CD4-positive, alpha-beta memory T cell (primary cell): ENCODE results near the gene GBP7. TPM values are rescaled to one million over a fixed set of nuclear protein-coding genes. Genes with fewer than 3 reads are reported as not detected.

ENCODE experiments used
- CTCF ChIA-PET: fragments of 350-600 bp; sonication (Branson Sonifier 250); formaldehyde crosslinking; loops from one replicate; lab custom pipeline; 2021; ENCODE audit warnings: inconsistent platforms; ENCODE audit not compliant: partially characterized antibody; lab: Charles Lee
- POLR2A ChIA-PET: fragments of 350-600 bp; sonication (Branson Sonifier 250); formaldehyde crosslinking; loops from one replicate; lab custom pipeline; 2021; ENCODE audit not compliant: partially characterized antibody; lab: Charles Lee
- DNase-seq, 5 donors: peaks; one replicate each; pipeline versions ENCODE4 v3.0.0 to v3.0.0-alpha.2; 2020 to 2022; ENCODE audit warnings: mixed read lengths in 1 of 5
- H3K27ac ChIP-seq: one replicate; pipeline ENCODE4 v1.7.0; 2013; ENCODE audit warnings: low read depth, low read length
- H3K27me3 ChIP-seq: 2 replicates; pipeline ENCODE4 v1.7.0; 2013; ENCODE audit warnings: mild to moderate bottlenecking, low read length, moderate library complexity; ENCODE audit not compliant: insufficient read depth
- H3K36me3 ChIP-seq: 2 replicates; pipeline ENCODE4 v1.7.0; 2013; ENCODE audit warnings: mild to moderate bottlenecking, low read length, moderate library complexity; ENCODE audit not compliant: insufficient read depth
- H3K4me1 ChIP-seq: 2 replicates; pipeline ENCODE4 v1.7.0; 2013; ENCODE audit warnings: mild to moderate bottlenecking, low read length, moderate library complexity; ENCODE audit not compliant: insufficient read depth
- H3K4me3 ChIP-seq, 2 donors: one replicate each; pipeline ENCODE4 v1.7.0; 2013; ENCODE audit warnings: low read length in 2 of 2, mild to moderate bottlenecking in 1 of 2
- H3K9me3 ChIP-seq, 2 donors: one replicate each; pipeline ENCODE4 v1.7.0; 2013; ENCODE audit warnings: low read length in 2 of 2, control low read depth in 1 of 2; ENCODE audit not compliant: control insufficient read depth in 1 of 2
- H3K27ac Mint-ChIP-seq, 7 donors: one replicate each; pipeline ENCODE4 v1.8.0; 2020 to 2021; ENCODE audit warnings: mixed read lengths in 7 of 7, mild to moderate bottlenecking in 6 of 7, inconsistent platforms in 3 of 7, moderate library complexity in 3 of 7
- H3K27me3 Mint-ChIP-seq, 2 donors: one replicate each; pipeline ENCODE4 v1.8.0; 2020 to 2021; ENCODE audit warnings: mixed read lengths in 2 of 2
- H3K36me3 Mint-ChIP-seq, 2 donors: one replicate each; pipeline ENCODE4 v1.8.0; 2020 to 2021; ENCODE audit warnings: mixed read lengths in 2 of 2, inconsistent platforms in 1 of 2, mild to moderate bottlenecking in 1 of 2
- H3K4me1 Mint-ChIP-seq, 4 donors: one replicate each; pipeline ENCODE4 v1.8.0; 2020 to 2021; ENCODE audit warnings: mixed read lengths in 4 of 4, mild to moderate bottlenecking in 1 of 4
- H3K4me3 Mint-ChIP-seq, 8 donors: one replicate each; pipeline ENCODE4 v1.8.0; 2020 to 2021; ENCODE audit warnings: mixed read lengths in 8 of 8, mild to moderate bottlenecking in 7 of 8, moderate library complexity in 6 of 8, inconsistent platforms in 3 of 8
- H3K9me3 Mint-ChIP-seq, 8 donors: one replicate each; pipeline ENCODE4 v1.8.0; 2020 to 2021; ENCODE audit warnings: mixed read lengths in 8 of 8, mild to moderate bottlenecking in 5 of 8, inconsistent platforms in 3 of 8, moderate library complexity in 1 of 8
- intact Hi-C: fragments of 100-400 bp; cut with micrococcal nuclease; formaldehyde crosslinking; loops from one replicate; pipeline ENCODE4 v1.15.1; 2023
- polyA plus RNA-seq, 2 donors: library from polyadenylated mRNA; unstranded; fragments of 300-500 nt; fragmentation: Illumina TruSeq; gene quantifications; one replicate each; pipeline ENCODE4 v1.2.3, GENCODE V29; 2021
- total RNA-seq, 2 experiments: library from RNA; stranded (reverse); gene quantifications; one replicate each; pipeline ENCODE4 v1.2.3, GENCODE V29; 2021

Gene GBP7
- total and polyA plus RNA-seq, 4 experiments from 2014 or later = 0.17 TPM; not detected in 2

DNA sequence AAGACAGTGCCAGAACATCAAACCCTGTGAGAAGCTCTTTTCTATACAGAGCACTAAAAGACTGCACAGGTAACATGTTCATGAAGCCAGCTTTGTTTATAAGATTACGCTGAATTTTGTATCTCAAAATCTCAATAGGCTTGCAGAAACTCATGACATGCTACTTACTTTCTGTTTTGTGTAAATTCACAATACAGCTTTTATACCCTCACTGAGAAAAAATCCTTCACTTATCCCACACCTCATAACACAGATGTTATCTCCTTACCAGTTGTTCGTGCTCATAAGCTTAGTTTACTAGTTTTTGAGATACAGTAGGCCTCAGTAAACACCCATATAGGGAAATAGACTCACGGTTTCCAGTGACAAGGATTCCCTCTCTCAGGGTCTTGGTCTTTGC lies 25.8 kb downstream of the GBP7 start:
- no peak overlapping the region for H3K4me3 Mint-ChIP-seq
- ChIA-PET POLR2A (interaction anchor here (0.7 kb wide), 1 partner anchor 116 kb away, joined by 4 read pairs; no protein-coding TSS in a partner anchor), CTCF (interaction anchor here (1.4 kb wide), 1 partner anchor 208 kb away, joined by 3 read pairs; no protein-coding TSS in a partner anchor)
- H3K27me3 Mint-ChIP-seq = peaks cover 4 to 5% of the 10 kb centered on the region in 2 donors
- no peak overlapping the region for H3K27ac Mint-ChIP-seq
- Histone ChIP-seq H3K36me3 (no peaks in the 10 kb centered on the region), H3K27me3 (no peaks in the 10 kb centered on the region), H3K4me3 (no peak overlapping the region), H3K27ac (no peak overlapping the region), H3K4me1 (no peaks in the 10 kb centered on the region), H3K9me3 (no peaks in the 10 kb centered on the region)
- H3K4me1 Mint-ChIP-seq = peaks cover 0 to 2% (median 0%) of the 10 kb centered on the region in 4 donors
- DNase-seq = no peak
- H3K9me3 Mint-ChIP-seq = peaks cover 0 to 4% (median 0%) of the 10 kb centered on the region in 8 donors
- H3K36me3 Mint-ChIP-seq = peaks cover 0 to 4% of the 10 kb centered on the region in 2 donors
- intact Hi-C loops = no loop called here

GRCh38 chr1:89149229-89149628 lies 26.6 kb downstream of the GBP7 start:
- intact Hi-C loops = no loop called here
- CTCF ChIA-PET = interaction anchor here (1.4 to 1.7 kb wide), 2 partner anchors 127 to 209 kb away, joined by 3 to 4 read pairs; no protein-coding TSS in a partner anchor

DNA sequence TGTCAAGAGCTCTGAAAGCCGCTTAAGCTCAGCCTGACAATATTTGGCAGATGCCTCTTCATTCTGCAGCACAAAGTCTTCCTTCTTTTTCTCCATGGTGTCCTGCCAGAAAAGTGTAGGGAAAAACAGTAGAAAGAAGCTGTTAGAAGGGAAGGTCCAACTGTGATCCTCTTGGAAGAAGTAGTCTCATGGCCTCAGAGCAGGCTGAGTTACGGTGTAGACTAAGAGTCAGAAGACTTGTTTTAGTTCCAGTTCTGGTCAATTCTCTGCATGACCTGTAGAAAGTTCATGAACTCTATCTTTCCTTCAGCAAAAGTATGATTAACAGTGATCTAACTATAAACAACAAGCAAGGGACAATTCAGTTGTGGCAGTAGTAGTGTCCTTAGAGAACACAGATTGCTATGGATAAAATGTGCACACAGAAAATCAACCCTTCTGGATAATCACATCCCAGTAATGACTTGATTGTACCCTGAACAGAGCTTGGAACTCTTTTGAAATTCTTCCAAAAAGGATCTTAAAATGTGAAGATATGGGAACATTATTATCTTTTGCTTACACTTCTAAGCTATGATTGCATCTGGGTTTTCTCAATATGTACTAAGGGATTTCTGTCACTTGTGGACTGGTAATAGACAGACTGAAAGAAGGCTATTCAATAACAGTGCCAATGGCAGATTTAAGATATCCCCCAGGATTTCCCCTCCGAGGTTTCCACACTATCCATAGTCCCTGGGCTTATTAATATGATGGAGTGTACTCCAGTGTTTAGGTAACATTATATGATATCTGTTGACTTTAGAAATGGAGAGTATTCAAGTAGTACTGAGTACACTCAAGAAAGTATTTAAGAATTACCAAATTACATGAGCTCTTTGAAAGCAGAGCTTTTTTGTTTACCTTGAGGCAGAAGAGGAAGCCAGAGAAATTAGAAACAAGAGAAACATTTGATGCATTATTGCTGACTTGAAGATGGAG lies 27.8 kb downstream of the GBP7 start:
- Histone ChIP-seq H3K36me3 (no peaks in the 10 kb centered on the region), H3K4me3 (no peak overlapping the region), H3K27me3 (no peaks in the 10 kb centered on the region), H3K27ac (no peak overlapping the region), H3K4me1 (no peaks in the 10 kb centered on the region), H3K9me3 (no peaks in the 10 kb centered on the region)
- H3K9me3 Mint-ChIP-seq = peaks cover 0 to 2% (median 0%) of the 10 kb centered on the region in 8 donors
- POLR2A ChIA-PET = interaction anchor here (1.4 kb wide), 1 partner anchor 21 kb away, joined by 4 read pairs; no protein-coding TSS in a partner anchor
- no peak overlapping the region for H3K4me3 Mint-ChIP-seq
- DNase-seq = no peak
- H3K4me1 Mint-ChIP-seq = peaks cover 0 to 2% (median 0%) of the 10 kb centered on the region in 4 donors
- H3K27ac Mint-ChIP-seq = no peak overlapping the region
- CTCF ChIA-PET = interaction anchor here (1.7 kb wide), 1 partner anchor 128 kb away, joined by 4 read pairs; no protein-coding TSS in a partner anchor
- no peaks in the 10 kb centered on the region for H3K36me3 Mint-ChIP-seq
- H3K27me3 Mint-ChIP-seq = peaks cover 4 to 5% of the 10 kb centered on the region in 2 donors
- intact Hi-C loops = no loop called here

More at GRCh38 chr1:89149229-89149628, 26.6 kb downstream of the GBP7 start:
- Histone ChIP-seq H3K27me3 (no peaks in the 10 kb centered on the region), H3K27ac (no peak overlapping the region), H3K4me1 (no peaks in the 10 kb centered on the region), H3K9me3 (no peaks in the 10 kb centered on the region), H3K36me3 (no peaks in the 10 kb centered on the region), H3K4me3 (no peak overlapping the region)
- Mint-ChIP-seq H3K27me3 (peaks cover 4 to 5% of the 10 kb centered on the region in 2 donors), H3K36me3 (peaks cover 0 to 4% of the 10 kb centered on the region in 2 donors), H3K4me1 (peaks cover 0 to 2% (median 0%) of the 10 kb centered on the region in 4 donors), H3K9me3 (peaks cover 0 to 4% (median 0%) of the 10 kb centered on the region in 8 donors), H3K27ac (no peak overlapping the region), H3K4me3 (no peak overlapping the region)
- POLR2A ChIA-PET = no interaction called here
- no peak for DNase-seq

GRCh38 chr1:89146721-89147120 lies 29.1 kb downstream of the GBP7 start:
- Histone ChIP-seq H3K36me3 (no peaks in the 10 kb centered on the region), H3K4me1 (no peaks in the 10 kb centered on the region), H3K9me3 (no peaks in the 10 kb centered on the region), H3K4me3 (no peak overlapping the region), H3K27me3 (no peaks in the 10 kb centered on the region), H3K27ac (no peak overlapping the region)
- H3K9me3 Mint-ChIP-seq = peaks cover 0 to 2% (median 0%) of the 10 kb centered on the region in 8 donors
- no peak for DNase-seq
- CTCF ChIA-PET = interaction anchor here (1.0 kb wide), 1 partner anchor 212 kb away, joined by 3 read pairs; no protein-coding TSS in a partner anchor
- peaks cover 0 to 2% (median 2%) of the 10 kb centered on the region in 4 donors for H3K4me1 Mint-ChIP-seq
- intact Hi-C loops = no loop called here
- POLR2A ChIA-PET = no interaction called here
- no peak overlapping the region for H3K4me3 Mint-ChIP-seq
- no peak overlapping the region for H3K27ac Mint-ChIP-seq
- peaks cover 4 to 5% of the 10 kb centered on the region in 2 donors for H3K27me3 Mint-ChIP-seq
- no peaks in the 10 kb centered on the region for H3K36me3 Mint-ChIP-seq

GRCh38 chr1:89143484-89143883 lies 32.3 kb downstream of the GBP7 start:
- Mint-ChIP-seq H3K4me1 (peaks cover 0 to 11% (median 5%) of the 10 kb centered on the region in 4 donors), H3K27ac (no peak overlapping the region), H3K4me3 (no peak overlapping the region), H3K36me3 (no peaks in the 10 kb centered on the region), H3K9me3 (peaks cover 0 to 5% (median 0%) of the 10 kb centered on the region in 8 donors), H3K27me3 (peaks cover 2 to 4% of the 10 kb centered on the region in 2 donors)
- Histone ChIP-seq H3K4me1 (no peaks in the 10 kb centered on the region), H3K27me3 (no peaks in the 10 kb centered on the region), H3K27ac (no peak overlapping the region), H3K4me3 (no peak overlapping the region), H3K36me3 (no peaks in the 10 kb centered on the region), H3K9me3 (no peaks in the 10 kb centered on the region)
- intact Hi-C loops = no loop called here
- ChIA-PET CTCF (no interaction called here), POLR2A (no interaction called here)
- no peak for DNase-seq

GRCh38 chr1:89142160-89142559 lies 33.6 kb downstream of the GBP7 start:
- no peaks in the 10 kb centered on the region for H3K9me3 ChIP-seq
- H3K27ac Mint-ChIP-seq = no peak overlapping the region
- H3K27me3 Mint-ChIP-seq = no peaks in the 10 kb centered on the region
- no peaks in the 10 kb centered on the region for H3K4me1 ChIP-seq
- H3K36me3 Mint-ChIP-seq = no peaks in the 10 kb centered on the region
- H3K4me3 Mint-ChIP-seq = no peak overlapping the region
- DNase-seq = no peak
- H3K4me3 ChIP-seq = no peak overlapping the region
- peaks cover 0 to 11% (median 5%) of the 10 kb centered on the region in 4 donors for H3K4me1 Mint-ChIP-seq
- ChIA-PET CTCF (no interaction called here), POLR2A (no interaction called here)
- H3K27me3 ChIP-seq = no peaks in the 10 kb centered on the region
- intact Hi-C loops = no loop called here
- peaks cover 0 to 9% (median 1%) of the 10 kb centered on the region in 8 donors for H3K9me3 Mint-ChIP-seq
- no peaks in the 10 kb centered on the region for H3K36me3 ChIP-seq
- no peak overlapping the region for H3K27ac ChIP-seq

DNA sequence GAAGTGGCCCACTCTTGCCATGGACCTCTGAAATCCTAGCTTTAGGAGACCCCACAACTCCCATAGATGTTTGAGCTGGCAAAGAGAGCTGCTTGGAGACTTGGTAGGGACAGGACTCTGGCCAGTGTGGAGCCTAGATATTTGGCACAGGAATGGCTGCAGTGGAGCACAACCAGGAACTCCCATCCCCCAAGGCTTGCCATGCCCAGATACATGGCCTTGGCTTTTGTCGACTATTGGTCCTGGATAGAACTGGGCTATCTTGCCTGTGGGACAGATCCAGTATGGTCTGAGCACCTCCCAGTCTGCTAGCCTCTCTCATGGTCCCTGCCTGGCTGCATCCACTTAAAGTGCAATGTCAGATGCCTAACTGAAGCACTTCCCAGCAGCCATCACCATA lies 42.1 kb downstream of the GBP7 start:
- no peaks in the 10 kb centered on the region for H3K27me3 Mint-ChIP-seq
- H3K4me1 Mint-ChIP-seq = peaks cover 12 to 18% (median 15%) of the 10 kb centered on the region in 4 donors
- ChIA-PET CTCF (interaction anchor here (0.9 kb wide), 1 partner anchor 224 kb away, joined by 3 read pairs; no protein-coding TSS in a partner anchor), POLR2A (interaction anchor here (1.4 kb wide), 1 partner anchor 65 kb away, joined by 3 read pairs; the partner anchor contains the start of gene GBP4)
- DNase-seq = no peak
- H3K9me3 ChIP-seq = no peaks in the 10 kb centered on the region
- no peak overlapping the region for H3K4me3 ChIP-seq
- no peaks in the 10 kb centered on the region for H3K27me3 ChIP-seq
- no peak overlapping the region for H3K27ac Mint-ChIP-seq
- no peak overlapping the region for H3K27ac ChIP-seq
- peaks cover 11% of the 10 kb centered on the region for H3K4me1 ChIP-seq
- peaks cover 1 to 4% of the 10 kb centered on the region in 2 donors for H3K36me3 Mint-ChIP-seq
- H3K9me3 Mint-ChIP-seq = peaks cover 0 to 9% (median 2%) of the 10 kb centered on the region in 8 donors
- H3K36me3 ChIP-seq = no peaks in the 10 kb centered on the region
- H3K4me3 Mint-ChIP-seq = no peak overlapping the region
- intact Hi-C loops = no loop called here
